ENCODE results near the gene ABCF2. TPM values are rescaled to one million over a fixed set of nuclear protein-coding genes. Genes with fewer than 3 reads are reported as not detected.

The ABCF2 gene
- total RNA-seq, 4 donors from 2014 or later, result 30.5 to 43.1 (median 36.5) TPM

DNA sequence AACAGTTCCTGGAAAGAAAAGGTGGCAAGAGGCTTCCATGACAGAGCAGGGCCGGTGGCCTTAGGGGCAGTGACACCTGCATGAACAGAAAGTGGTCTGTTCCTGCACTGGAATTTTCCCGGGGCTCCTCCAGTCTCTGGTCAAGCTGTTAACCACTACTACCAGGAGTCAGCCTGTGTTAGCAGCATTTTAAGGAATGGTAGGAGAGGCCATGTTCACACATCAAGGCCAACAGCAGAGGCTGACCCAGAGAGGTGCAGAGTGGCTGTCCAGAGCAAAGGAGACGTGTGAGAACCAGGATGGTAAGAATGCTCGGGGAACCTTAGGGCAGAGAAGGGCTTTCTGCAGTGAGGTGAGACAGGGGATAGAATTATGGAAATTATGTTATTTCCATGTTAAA, 25.3 kb downstream of the ABCF2 start:
- H3K4me1 ChIP-seq, result peaks cover 0 to 13% (median 0%) of the 10 kb centered on the region in 3 donors
- H3K27me3 ChIP-seq, result peaks cover 39% of the 10 kb centered on the region
- no peak overlapping the region for H3K27ac ChIP-seq
- no peaks in the 10 kb centered on the region for H3K36me3 ChIP-seq
- no peak overlapping the region for H3K4me3 ChIP-seq
- ATAC-seq, result no peak
- no peaks in the 10 kb centered on the region for H3K9me3 ChIP-seq
- WGBS, 2 donors (ENCODE audit: low coverage in 1 of 2), result 83 to 94% methylated on average over 4 of the region's 4 CpGs
- TF ChIP-seq, protein P1, sequence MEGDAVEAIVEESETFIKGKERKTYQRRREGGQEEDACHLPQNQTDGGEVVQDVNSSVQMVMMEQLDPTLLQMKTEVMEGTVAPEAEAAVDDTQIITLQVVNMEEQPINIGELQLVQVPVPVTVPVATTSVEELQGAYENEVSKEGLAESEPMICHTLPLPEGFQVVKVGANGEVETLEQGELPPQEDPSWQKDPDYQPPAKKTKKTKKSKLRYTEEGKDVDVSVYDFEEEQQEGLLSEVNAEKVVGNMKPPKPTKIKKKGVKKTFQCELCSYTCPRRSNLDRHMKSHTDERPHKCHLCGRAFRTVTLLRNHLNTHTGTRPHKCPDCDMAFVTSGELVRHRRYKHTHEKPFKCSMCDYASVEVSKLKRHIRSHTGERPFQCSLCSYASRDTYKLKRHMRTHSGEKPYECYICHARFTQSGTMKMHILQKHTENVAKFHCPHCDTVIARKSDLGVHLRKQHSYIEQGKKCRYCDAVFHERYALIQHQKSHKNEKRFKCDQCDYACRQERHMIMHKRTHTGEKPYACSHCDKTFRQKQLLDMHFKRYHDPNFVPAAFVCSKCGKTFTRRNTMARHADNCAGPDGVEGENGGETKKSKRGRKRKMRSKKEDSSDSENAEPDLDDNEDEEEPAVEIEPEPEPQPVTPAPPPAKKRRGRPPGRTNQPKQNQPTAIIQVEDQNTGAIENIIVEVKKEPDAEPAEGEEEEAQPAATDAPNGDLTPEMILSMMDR (IDR thresholded peaks at IDR 0.05), result no peak

DNA sequence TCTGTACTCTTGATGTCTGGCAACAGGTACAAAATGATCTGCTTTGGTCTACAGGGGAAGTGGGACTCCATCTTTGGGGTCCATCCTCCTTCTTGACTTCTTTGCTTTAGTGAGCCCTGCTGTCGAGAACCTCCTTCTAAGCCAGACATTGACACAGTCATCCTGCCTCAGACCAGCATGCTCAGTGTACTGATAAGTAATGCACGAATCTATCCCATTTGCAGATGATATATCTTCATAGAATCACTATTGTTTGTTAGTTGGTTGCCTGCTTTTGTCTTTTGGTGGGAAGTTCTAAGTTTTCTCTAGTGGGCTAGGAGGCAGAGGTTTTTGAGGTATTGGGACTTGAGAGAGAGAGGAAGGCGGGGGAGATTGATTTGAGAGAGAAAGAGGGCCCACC, 25.7 kb downstream of the ABCF2 start:
- no peaks in the 10 kb centered on the region for H3K36me3 ChIP-seq
- H3K4me3 ChIP-seq, result no peak overlapping the region
- TF ChIP-seq POLR2AphosphoS5 (IDR thresholded peaks at IDR 0.05) (no peak), POLR2A (IDR thresholded peaks at IDR 0.05) (no peak), EP300 (IDR thresholded peaks at IDR 0.05) (no peak)
- TF ChIP-seq, protein P1 (IDR thresholded peaks at IDR 0.05), result no peak
- H3K4me1 ChIP-seq, result peaks cover 0 to 13% (median 0%) of the 10 kb centered on the region in 3 donors
- no peaks in the 10 kb centered on the region for H3K9me3 ChIP-seq
- no peak for ATAC-seq
- peaks cover 41% of the 10 kb centered on the region for H3K27me3 ChIP-seq
- no peak overlapping the region for H3K27ac ChIP-seq
- WGBS, 2 donors (ENCODE audit: low coverage in 1 of 2), result 86% methylated on average over 3 of the region's 3 CpGs; no CpG with 5 or more reads in 1 of the 2 donors

DNA sequence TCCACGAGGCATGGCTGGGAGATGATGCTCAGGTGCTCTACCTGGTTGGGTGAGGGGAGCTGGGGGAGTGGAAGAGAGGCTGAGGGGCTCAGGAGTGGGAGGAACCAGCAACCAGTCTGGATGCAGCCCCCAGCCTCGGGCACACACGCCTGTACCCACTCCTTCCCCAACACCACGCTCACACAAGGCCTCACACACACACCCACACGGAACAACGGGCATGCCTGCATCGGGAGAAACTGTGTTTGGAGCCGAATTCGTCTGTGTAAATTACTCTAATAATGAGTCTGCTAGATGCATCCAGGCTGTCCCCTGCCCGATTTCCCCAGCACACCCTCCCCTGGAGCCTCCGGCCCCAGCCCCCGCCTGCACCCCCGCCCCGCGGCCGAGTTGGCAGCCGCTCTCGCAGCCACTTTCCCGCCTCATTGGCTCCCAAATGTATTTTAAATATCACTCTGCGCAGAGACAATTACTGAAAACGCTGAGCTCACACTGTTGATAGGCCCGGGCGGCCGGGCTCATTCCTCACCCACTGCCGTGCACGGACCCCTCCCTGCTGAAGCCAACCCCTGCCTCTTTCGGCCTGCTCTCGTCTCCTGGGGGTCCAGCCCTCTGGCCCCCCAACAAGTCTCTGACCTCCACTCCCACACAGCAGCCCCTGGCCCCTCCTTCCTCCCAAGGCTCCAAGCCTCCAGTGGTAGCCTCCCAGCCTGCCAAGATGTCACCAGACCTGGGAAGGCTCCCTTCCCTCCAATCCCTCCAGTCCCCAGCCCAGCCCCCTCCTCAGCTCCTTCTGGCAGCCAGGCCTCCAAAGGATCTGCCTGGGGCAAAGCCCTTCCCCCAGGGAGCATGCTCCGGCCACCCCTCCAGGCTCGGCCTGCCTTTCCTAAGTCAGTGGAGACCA, 27.8 kb downstream of the ABCF2 start:
- no peak for TF ChIP-seq EP300 (IDR thresholded peaks at IDR 0.05)
- no peak for TF ChIP-seq POLR2AphosphoS5 (IDR thresholded peaks at IDR 0.05)
- no peak for TF ChIP-seq POLR2A (IDR thresholded peaks at IDR 0.05)
- TF ChIP-seq, protein P1 (IDR thresholded peaks at IDR 0.05), result no peak
- H3K4me1 ChIP-seq, result peaks cover 0 to 13% (median 0%) of the 10 kb centered on the region in 3 donors
- WGBS, 2 donors (ENCODE audit: low coverage in 1 of 2), result 39 to 69% methylated on average over 3 to 15 of the region's 30 CpGs
- H3K27ac ChIP-seq, result no peak overlapping the region
- no peaks in the 10 kb centered on the region for H3K9me3 ChIP-seq
- peaks cover 34% of the 10 kb centered on the region for H3K27me3 ChIP-seq
- peak; percentile 20 for ATAC-seq
- no peaks in the 10 kb centered on the region for H3K36me3 ChIP-seq
- H3K4me3 ChIP-seq, result no peak overlapping the region

- Histone ChIP-seq H3K27me3 (peaks cover 22% of the 10 kb centered on the region), H3K36me3 (no peaks in the 10 kb centered on the region), H3K9me3 (no peaks in the 10 kb centered on the region), H3K27ac (no peak overlapping the region), H3K4me3 (no peak overlapping the region), H3K4me1 (peaks cover 0 to 13% (median 0%) of the 10 kb centered on the region in 3 donors)
- no peak for ATAC-seq
- TF ChIP-seq, protein P1 (IDR thresholded peaks at IDR 0.05), result no peak
- TF ChIP-seq EP300 (IDR thresholded peaks at IDR 0.05) (no peak), POLR2A (IDR thresholded peaks at IDR 0.05) (no peak), POLR2AphosphoS5 (IDR thresholded peaks at IDR 0.05) (no peak)
Observed at GRCh38 chr7:151197932-151198331, 29.1 kb downstream of the ABCF2 start.

All from gastroesophageal sphincter (tissue), 4 donors.